ENCODE measurements around the gene SLC48A1.
"Not testable (repeated sequence)": the region's sequence is repeated elsewhere in the genome, so short reads cannot be mapped to it uniquely, and the experiment has no call there.

SLC48A1 gene

GRCh38 chr12:47805417-47805816, 32.4 kb downstream of the SLC48A1 start:
- Histone ChIP-seq H3K36me3 (replicated peaks) (peaks cover 16% of the 10 kb centered on the region), H3K27ac (peak overlapping the region; percentile 17), H3K27me3 (replicated peaks) (no peaks in the 10 kb centered on the region), H3K4me3 (ENCODE audit: low read depth, low read length) (no peak overlapping the region)
- DNase-seq: no peak
- TF ChIP-seq, protein P1, sequence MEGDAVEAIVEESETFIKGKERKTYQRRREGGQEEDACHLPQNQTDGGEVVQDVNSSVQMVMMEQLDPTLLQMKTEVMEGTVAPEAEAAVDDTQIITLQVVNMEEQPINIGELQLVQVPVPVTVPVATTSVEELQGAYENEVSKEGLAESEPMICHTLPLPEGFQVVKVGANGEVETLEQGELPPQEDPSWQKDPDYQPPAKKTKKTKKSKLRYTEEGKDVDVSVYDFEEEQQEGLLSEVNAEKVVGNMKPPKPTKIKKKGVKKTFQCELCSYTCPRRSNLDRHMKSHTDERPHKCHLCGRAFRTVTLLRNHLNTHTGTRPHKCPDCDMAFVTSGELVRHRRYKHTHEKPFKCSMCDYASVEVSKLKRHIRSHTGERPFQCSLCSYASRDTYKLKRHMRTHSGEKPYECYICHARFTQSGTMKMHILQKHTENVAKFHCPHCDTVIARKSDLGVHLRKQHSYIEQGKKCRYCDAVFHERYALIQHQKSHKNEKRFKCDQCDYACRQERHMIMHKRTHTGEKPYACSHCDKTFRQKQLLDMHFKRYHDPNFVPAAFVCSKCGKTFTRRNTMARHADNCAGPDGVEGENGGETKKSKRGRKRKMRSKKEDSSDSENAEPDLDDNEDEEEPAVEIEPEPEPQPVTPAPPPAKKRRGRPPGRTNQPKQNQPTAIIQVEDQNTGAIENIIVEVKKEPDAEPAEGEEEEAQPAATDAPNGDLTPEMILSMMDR (IDR thresholded peaks at IDR 0.05; ENCODE audit: low read depth, low read length, missing control alignments): no peak
- in situ Hi-C loops (cut with HindIII; ENCODE audit: low pct_ligation_motif_present, low sequenced_read_pairs): no loop called here

DNA sequence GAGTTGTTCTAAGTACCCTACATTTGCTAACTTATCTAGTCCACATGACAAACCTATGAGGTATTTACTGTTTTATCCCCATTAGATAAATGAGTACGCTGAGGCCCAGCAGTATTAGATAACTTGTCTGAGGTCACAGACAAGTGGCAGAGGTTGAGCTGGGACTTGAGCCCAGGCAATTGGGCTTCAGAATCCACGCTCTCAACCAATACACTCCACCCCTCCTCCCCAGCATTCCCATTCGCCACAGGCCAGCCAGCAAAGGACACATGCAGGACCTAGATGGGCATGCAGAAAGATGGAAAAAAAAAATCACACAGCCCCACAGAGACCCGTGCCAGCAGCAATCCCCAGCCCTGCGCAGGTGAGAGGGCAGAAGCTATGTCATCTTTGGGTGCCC, 34.3 kb downstream of the SLC48A1 start:
- no peak for DNase-seq
- TF ChIP-seq, protein P1 (IDR thresholded peaks at IDR 0.05; ENCODE audit: low read depth, low read length, missing control alignments): no peak
- Histone ChIP-seq H3K36me3 (replicated peaks) (peaks cover 16% of the 10 kb centered on the region), H3K27me3 (replicated peaks) (no peaks in the 10 kb centered on the region), H3K4me3 (ENCODE audit: low read depth, low read length) (no peak overlapping the region), H3K27ac (no peak overlapping the region)
- in situ Hi-C loops (cut with HindIII; ENCODE audit: low pct_ligation_motif_present, low sequenced_read_pairs): no loop called here

GRCh38 chr12:47808050-47808449, 35.0 kb downstream of the SLC48A1 start:
- TF ChIP-seq, protein P1 (IDR thresholded peaks at IDR 0.05; ENCODE audit: low read depth, low read length, missing control alignments): no peak
- Histone ChIP-seq H3K27me3 (replicated peaks) (no peaks in the 10 kb centered on the region), H3K36me3 (replicated peaks) (peaks cover 16% of the 10 kb centered on the region), H3K27ac (peak overlapping the region; percentile 41), H3K4me3 (ENCODE audit: low read depth, low read length) (no peak overlapping the region)
- in situ Hi-C loops (cut with HindIII; ENCODE audit: low pct_ligation_motif_present, low sequenced_read_pairs): no loop called here
- peak; percentile 42 for DNase-seq

- peaks cover 9% of the 10 kb centered on the region for H3K36me3 ChIP-seq (replicated peaks)
- no peak overlapping the region for H3K4me3 ChIP-seq (ENCODE audit: low read depth, low read length)
- peak overlapping the region; percentile 41 for H3K27ac ChIP-seq
- TF ChIP-seq, protein P1 (IDR thresholded peaks at IDR 0.05; ENCODE audit: low read depth, low read length, missing control alignments): peak; percentile 51
- DNase-seq: no peak
- in situ Hi-C loops (cut with HindIII; ENCODE audit: low pct_ligation_motif_present, low sequenced_read_pairs): no loop called here
- no peaks in the 10 kb centered on the region for H3K27me3 ChIP-seq (replicated peaks)
Measured at GRCh38 chr12:47808574-47809365, 35.7 kb downstream of the SLC48A1 start.

GRCh38 chr12:47809518-47809917, 36.5 kb downstream of the SLC48A1 start:
- H3K4me3 ChIP-seq (ENCODE audit: low read depth, low read length); H3K27me3 ChIP-seq (replicated peaks); H3K36me3 ChIP-seq (replicated peaks); DNase-seq; in situ Hi-C loops (cut with HindIII; ENCODE audit: low pct_ligation_motif_present, low sequenced_read_pairs): not testable (repeated sequence)
- H3K27ac ChIP-seq: peak overlapping the region; percentile 2

- DNase-seq: no peak
- H3K27ac ChIP-seq: peak overlapping the region; percentile 80
- peaks cover 6% of the 10 kb centered on the region for H3K36me3 ChIP-seq (replicated peaks)
- H3K4me3 ChIP-seq (ENCODE audit: low read depth, low read length): no peak overlapping the region
- TF ChIP-seq, protein P1 (IDR thresholded peaks at IDR 0.05; ENCODE audit: low read depth, low read length, missing control alignments): no peak
- in situ Hi-C loops (cut with HindIII; ENCODE audit: low pct_ligation_motif_present, low sequenced_read_pairs): no loop called here
- no peaks in the 10 kb centered on the region for H3K27me3 ChIP-seq (replicated peaks)
Measured at GRCh38 chr12:47811072-47811396, 38.0 kb downstream of the SLC48A1 start.

Data from brain microvascular endothelial cell (primary cell).